CD4-positive, alpha-beta T cell treated with Interleukin-6 at 100 ng/mL for 8 hours (primary cell): Measurements from ENCODE around the gene WDR33.
"Not testable (repeated sequence)": the region's sequence is repeated elsewhere in the genome, so short reads cannot be mapped to it uniquely, and the experiment has no call there.

Experiments used
- DNase-seq: peaks from one replicate; pipeline ENCODE4 v3.0.0-alpha.2; 2020; ENCODE audit warnings: mixed read lengths, low spot score

WDR33 gene

GRCh38 chr2:127762846-127763245 is 48.1 kb downstream of the WDR33 start:
- no peak for DNase-seq

- DNase-seq: no peak
These were observed 48.5 kb downstream of the WDR33 start for GRCh38 chr2:127762441-127762840.

GRCh38 chr2:127759931-127760330 is 51.0 kb downstream of the WDR33 start:
- DNase-seq: no peak

GRCh38 chr2:127754186-127754585 is 56.8 kb downstream of the WDR33 start:
- DNase-seq: no peak

GRCh38 chr2:127753374-127753773 is 57.6 kb downstream of the WDR33 start:
- no peak for DNase-seq

- DNase-seq: not testable (repeated sequence)
These were observed 61.4 kb downstream of the WDR33 start for GRCh38 chr2:127749537-127749936.

GRCh38 chr2:127747621-127748020 is 63.4 kb downstream of the WDR33 start:
- no peak for DNase-seq

GRCh38 chr2:127743477-127744026 is 67.4 kb downstream of the WDR33 start:
- DNase-seq: no peak

GRCh38 chr2:127740665-127741288 is 70.2 kb downstream of the WDR33 start:
- no peak for DNase-seq

GRCh38 chr2:127739800-127740199 is 71.2 kb downstream of the WDR33 start:
- DNase-seq: no peak

- DNase-seq: no peak
These were observed 73.1 kb downstream of the WDR33 start for GRCh38 chr2:127737892-127738291.

- no peak for DNase-seq
These were observed 75.2 kb downstream of the WDR33 start for GRCh38 chr2:127735537-127736399.

- DNase-seq: no peak
These were observed 75.9 kb downstream of the WDR33 start for GRCh38 chr2:127735044-127735443.

GRCh38 chr2:127733816-127734537 is 77.0 kb downstream of the WDR33 start:
- DNase-seq: no peak

GRCh38 chr2:127733113-127733815 is 77.7 kb downstream of the WDR33 start:
- no peak for DNase-seq

- DNase-seq: no peak
These were observed 84.7 kb downstream of the WDR33 start for GRCh38 chr2:127726158-127726880.

GRCh38 chr2:127722807-127723206 is 88.2 kb downstream of the WDR33 start:
- DNase-seq: no peak

- no peak for DNase-seq
These were observed 89.0 kb downstream of the WDR33 start for GRCh38 chr2:127721978-127722355.

GRCh38 chr2:127721311-127721977 is 89.5 kb downstream of the WDR33 start:
- no peak for DNase-seq

GRCh38 chr2:127719301-127720218 is 91.4 kb downstream of the WDR33 start:
- no peak for DNase-seq
